NT2/D1 (cell line): Measurements from ENCODE around the gene TPK1.

Experiments used
- DNase-seq: peaks from one replicate; pipeline ENCODE4 v3.0.0-alpha.2; 2011; ENCODE audit warnings: low read depth, low spot score
- H3K27me3 ChIP-seq: 2 replicates; pipeline ENCODE4 v1.6.0; 2011; ENCODE audit warnings: mild to moderate bottlenecking; ENCODE audit not compliant: insufficient read length, insufficient read depth
- H3K36me3 ChIP-seq: 2 replicates; pipeline ENCODE4 v1.6.1; 2011; ENCODE audit warnings: mild to moderate bottlenecking, low read length, mixed read lengths; ENCODE audit not compliant: insufficient read depth, insufficient read length
- H3K4me1 ChIP-seq: 2 replicates; pipeline ENCODE4 v1.5.1; 2011; ENCODE audit not compliant: insufficient read depth, insufficient read length
- H3K4me3 ChIP-seq: 2 replicates; pipeline ENCODE4 v1.5.1; 2011; ENCODE audit warnings: low read depth; ENCODE audit not compliant: insufficient read length
- H3K9ac ChIP-seq: 2 replicates; pipeline ENCODE4 v1.6.0; 2011; ENCODE audit warnings: low read depth; ENCODE audit not compliant: insufficient read length
- H3K9me3 ChIP-seq: 2 replicates; pipeline ENCODE4 v1.5.1; 2011; ENCODE audit warnings: mild to moderate bottlenecking, low read length; ENCODE audit not compliant: insufficient read depth
- SUZ12 ChIP-seq: IDR thresholded peaks from 2 replicates; pipeline ENCODE4 v1.6.1; 2011; ENCODE audit not compliant: insufficient read length, insufficient read depth; ENCODE audit errors: extremely low read depth
- YY1 ChIP-seq: IDR thresholded peaks from 2 replicates; pipeline ENCODE4 v1.6.1; 2011; ENCODE audit not compliant: insufficient read length, insufficient read depth
- ZNF274 ChIP-seq: IDR thresholded peaks from 2 replicates; pipeline ENCODE4 v1.6.1; 2011; ENCODE audit warnings: mild to moderate bottlenecking, low read depth, low read length

Gene TPK1

GRCh38 chr7:144548556-144548955 lies 287.3 kb downstream of the TPK1 start:
- DNase-seq = no peak
- Histone ChIP-seq H3K9me3 (no peaks in the 10 kb centered on the region), H3K27me3 (no peaks in the 10 kb centered on the region), H3K9ac (no peak overlapping the region), H3K4me1 (no peaks in the 10 kb centered on the region), H3K36me3 (no peaks in the 10 kb centered on the region), H3K4me3 (no peak overlapping the region)
- TF ChIP-seq YY1 = no peak
- TF ChIP-seq SUZ12 = no peak
- TF ChIP-seq ZNF274 = no peak

DNA sequence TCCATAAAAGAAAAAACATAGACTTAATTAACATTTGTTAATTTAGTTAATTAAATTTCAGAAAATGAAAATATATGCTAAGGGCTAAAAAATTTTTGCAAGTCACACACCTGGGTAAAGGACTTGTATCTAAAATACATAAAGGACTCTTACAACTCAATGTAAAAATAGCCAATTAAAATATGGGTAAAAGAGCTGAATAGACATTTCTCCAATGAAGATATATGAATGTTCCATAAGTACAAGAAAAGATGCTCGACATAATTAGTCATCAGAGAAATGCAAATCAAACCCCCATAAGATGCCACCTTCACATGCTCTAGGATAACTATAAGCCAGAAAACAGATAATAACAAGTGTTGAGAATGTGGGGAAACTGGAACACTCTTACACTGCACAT lies 288.0 kb downstream of the TPK1 start:
- no peaks in the 10 kb centered on the region for H3K4me1 ChIP-seq
- H3K4me3 ChIP-seq = no peak overlapping the region
- H3K9ac ChIP-seq = no peak overlapping the region
- H3K27me3 ChIP-seq = no peaks in the 10 kb centered on the region
- DNase-seq = no peak
- no peaks in the 10 kb centered on the region for H3K36me3 ChIP-seq
- no peak for TF ChIP-seq ZNF274
- TF ChIP-seq SUZ12 = no peak
- TF ChIP-seq YY1 = no peak
- no peaks in the 10 kb centered on the region for H3K9me3 ChIP-seq

DNA sequence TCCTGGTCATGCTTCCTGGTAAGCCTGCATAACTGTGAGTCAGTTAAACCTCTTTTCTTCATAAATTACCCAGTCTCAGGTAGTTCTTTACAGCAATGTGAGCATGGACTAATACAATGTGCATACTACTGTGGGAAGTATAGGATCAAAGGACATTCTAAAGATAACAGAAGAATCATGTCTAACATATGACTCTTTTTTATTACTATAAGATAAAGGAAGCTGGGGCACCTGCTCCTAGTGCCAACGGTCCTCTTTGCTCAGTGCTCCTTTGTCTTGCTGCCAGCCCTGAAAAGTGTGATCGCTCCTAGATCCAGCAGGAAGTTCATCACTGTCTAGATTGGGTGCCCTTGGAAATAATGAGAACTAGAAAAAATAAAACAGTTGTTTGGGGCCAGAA lies 289.1 kb downstream of the TPK1 start:
- no peak for TF ChIP-seq SUZ12
- no peak for TF ChIP-seq ZNF274
- no peak for TF ChIP-seq YY1
- H3K36me3 ChIP-seq = no peaks in the 10 kb centered on the region

DNA sequence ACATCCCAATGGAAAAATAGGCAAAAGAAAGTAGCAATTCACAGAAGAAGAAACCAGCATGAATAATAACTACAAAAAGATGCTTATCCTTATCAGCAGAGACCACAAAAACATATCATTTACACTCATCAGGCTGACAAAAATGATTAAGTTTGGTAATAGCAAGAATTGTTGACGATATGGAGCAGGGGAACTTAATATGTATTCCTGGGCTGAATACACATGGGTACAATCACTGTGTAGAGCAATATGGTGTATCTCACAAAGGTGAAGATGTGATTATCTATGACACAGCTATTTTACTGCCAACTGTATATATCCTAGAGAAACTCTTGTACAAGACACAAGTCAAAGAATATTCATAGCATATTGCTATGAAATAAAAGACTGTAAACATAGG lies 290.5 kb downstream of the TPK1 start:
- Histone ChIP-seq H3K4me3 (no peak overlapping the region), H3K9ac (no peak overlapping the region), H3K9me3 (no peaks in the 10 kb centered on the region), H3K27me3 (no peaks in the 10 kb centered on the region), H3K36me3 (no peaks in the 10 kb centered on the region), H3K4me1 (no peaks in the 10 kb centered on the region)
- DNase-seq = no peak
- TF ChIP-seq SUZ12 = no peak

More for the DNA sequence above, 289.1 kb downstream of the TPK1 start:
- H3K4me3 ChIP-seq = no peak overlapping the region
- no peaks in the 10 kb centered on the region for H3K27me3 ChIP-seq
- no peaks in the 10 kb centered on the region for H3K9me3 ChIP-seq
- DNase-seq = no peak
- no peak overlapping the region for H3K9ac ChIP-seq
- no peaks in the 10 kb centered on the region for H3K4me1 ChIP-seq

GRCh38 chr7:144534655-144535395 lies 301.0 kb downstream of the TPK1 start:
- Histone ChIP-seq H3K4me1 (no peaks in the 10 kb centered on the region), H3K9ac (no peak overlapping the region), H3K36me3 (no peaks in the 10 kb centered on the region), H3K4me3 (no peak overlapping the region), H3K27me3 (no peaks in the 10 kb centered on the region), H3K9me3 (peaks cover 18% of the 10 kb centered on the region; the same call in 1 of the 2 replicates)
- TF ChIP-seq YY1 (no peak), ZNF274 (no peak), SUZ12 (no peak)
- DNase-seq = peak; percentile 52

DNA sequence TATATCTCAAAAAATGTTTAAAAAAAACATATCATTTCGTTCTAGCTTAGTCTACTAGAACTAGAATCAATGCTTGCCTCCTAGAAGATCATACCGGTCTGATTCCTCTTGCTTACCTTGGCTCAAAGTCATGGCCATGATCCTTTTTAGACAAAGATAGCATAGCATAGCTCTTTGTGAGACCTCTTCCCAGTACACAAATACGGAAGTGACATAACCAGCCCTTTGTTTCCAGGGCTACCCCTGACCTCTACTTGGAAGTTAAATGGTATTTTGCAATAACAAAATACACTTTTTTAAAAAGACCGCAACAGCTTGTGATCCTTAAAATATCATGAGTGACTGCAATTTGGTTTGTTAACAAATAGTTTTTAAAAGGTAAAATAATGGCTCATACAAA lies 301.7 kb downstream of the TPK1 start:
- H3K27me3 ChIP-seq = no peaks in the 10 kb centered on the region
- TF ChIP-seq YY1 (no peak), ZNF274 (no peak), SUZ12 (no peak)
- no peak overlapping the region for H3K4me3 ChIP-seq
- no peak for DNase-seq
- H3K36me3 ChIP-seq = no peaks in the 10 kb centered on the region
- H3K4me1 ChIP-seq = no peaks in the 10 kb centered on the region
- H3K9ac ChIP-seq = no peak overlapping the region
- peaks cover 18% of the 10 kb centered on the region; the same call in 1 of the 2 replicates for H3K9me3 ChIP-seq

DNA sequence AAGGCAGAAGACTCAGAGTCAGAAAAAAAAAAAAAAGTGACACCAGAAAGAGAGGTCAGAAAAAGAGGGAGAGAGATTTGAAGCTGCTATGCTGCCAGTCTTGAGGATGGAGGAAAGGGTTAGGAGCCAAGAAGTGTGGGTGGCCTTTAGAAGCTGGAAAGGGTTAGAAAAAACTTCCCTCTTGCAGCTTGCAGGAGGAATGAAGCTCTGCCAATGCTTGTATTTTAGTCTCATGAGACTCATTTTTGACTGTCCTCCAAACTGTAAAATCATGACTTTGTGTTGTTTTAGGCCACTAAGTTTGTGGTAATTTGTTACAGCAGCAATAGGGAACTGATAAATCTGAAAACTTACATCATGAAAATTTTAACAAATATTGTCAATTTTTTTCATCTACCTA lies 304.7 kb downstream of the TPK1 start:
- no peaks in the 10 kb centered on the region for H3K4me1 ChIP-seq
- H3K4me3 ChIP-seq = no peak overlapping the region
- no peak for DNase-seq
- no peak overlapping the region for H3K9ac ChIP-seq
- H3K9me3 ChIP-seq = peaks cover 18% of the 10 kb centered on the region; the same call in 1 of the 2 replicates
- no peaks in the 10 kb centered on the region for H3K36me3 ChIP-seq
- TF ChIP-seq ZNF274 = no peak
- no peak for TF ChIP-seq SUZ12
- no peak for TF ChIP-seq YY1
- no peaks in the 10 kb centered on the region for H3K27me3 ChIP-seq
